ENCODE results near the gene PKP4. TPM values are rescaled to one million over a fixed set of nuclear protein-coding genes. Genes with fewer than 3 reads are reported as not detected.

PKP4 gene
- total and polyA plus RNA-seq, 2 experiments from 2014 or later: 35.7 to 92.3 TPM

- Histone ChIP-seq H3K4me1 (ENCODE audit: insufficient read depth) (peaks cover 13% of the 10 kb centered on the region; the same call in 1 of the 2 replicates), H3K27me3 (ENCODE audit: insufficient read depth) (no peaks in the 10 kb centered on the region), H3K9me2 (ENCODE audit: insufficient read depth) (no peaks in the 10 kb centered on the region), H2AFZ (no peak overlapping the region), H3K4me3 (no peak overlapping the region), H4K20me1 (replicated peaks; ENCODE audit: insufficient read depth) (no peaks in the 10 kb centered on the region; the same call in 1 of the 2 replicates), H3K36me3 (ENCODE audit: insufficient read depth) (no peaks in the 10 kb centered on the region), H3K79me2 (replicated peaks; ENCODE audit: insufficient read depth) (no peaks in the 10 kb centered on the region), H3K27ac (ENCODE audit: low read depth) (no peak overlapping the region), H3F3A (replicated peaks; ENCODE audit: low read depth) (no peaks in the 10 kb centered on the region), H3K4me2 (peak overlapping the region; percentile 14; the same call in 1 of the 2 replicates)
- no peak overlapping the region for H3K27ac Mint-ChIP-seq
- ATAC-seq (no peak), DNase-seq (ENCODE audit: low spot score) (no peak)
- H3K27me3 Mint-ChIP-seq (ENCODE audit: insufficient read depth, low read depth, poor library complexity): peaks cover 1% of the 10 kb centered on the region
- no peak overlapping the region for H3K4me3 Mint-ChIP-seq
- no peaks in the 10 kb centered on the region for H3K36me3 Mint-ChIP-seq (ENCODE audit: low read depth)
- H3K4me1 Mint-ChIP-seq: peaks cover 11% of the 10 kb centered on the region
- no peaks in the 10 kb centered on the region for H3K9me3 Mint-ChIP-seq
- TF ChIP-seq ETS1 (IDR thresholded peaks at IDR 0.05) (no peak), REST (IDR thresholded peaks at IDR 0.05; ENCODE audit: unreplicated experiment) (no peak), JUNB (IDR thresholded peaks at IDR 0.05; ENCODE audit: unreplicated experiment) (no peak), CTCF (conservative IDR thresholded peaks at IDR 0.05; ENCODE audit: low read depth in 2 of 2) (no peak), EZH2 (IDR thresholded peaks at IDR 0.05; ENCODE audit: low read depth, unreplicated experiment) (no peak), ZNF331 (CRISPR knock-in tag; IDR thresholded peaks at IDR 0.05; ENCODE audit: low read depth) (no peak), NANOG (IDR thresholded peaks at IDR 0.05; ENCODE audit: borderline replicate concordance) (no peak), CREB1 (CRISPR knock-in tag; IDR thresholded peaks at IDR 0.05; ENCODE audit: low read depth) (no peak), ZNF462 (CRISPR knock-in tag; IDR thresholded peaks at IDR 0.05) (no peak), POLR2AphosphoS5 (IDR thresholded peaks at IDR 0.05; ENCODE audit: low read depth) (no peak), ZNF114 (CRISPR knock-in tag; IDR thresholded peaks at IDR 0.05) (no peak)
Measured at GRCh38 chr2:158603205-158603604, 146.5 kb downstream of the PKP4 start.
